GM12875 (cell line): ENCODE data around the gene METTL15.
"Not testable (repeated sequence)": the region's sequence is repeated elsewhere in the genome, so short reads cannot be mapped to it uniquely, and the experiment has no call there.

ENCODE experiments used
- H3K4me3 ChIP-seq: one replicate; pipeline ENCODE4 v1.5.1; 2011; ENCODE audit warnings: low read depth, low read length, control low read depth
- TF ChIP-seq, protein P1 (sequence below): IDR thresholded peaks from 2 replicates; pipeline ENCODE4 v1.5.1; 2011; ENCODE audit warnings: low read depth, mild to moderate bottlenecking, control low read depth, inconsistent platforms, low read length, moderate library complexity, borderline replicate concordance; ENCODE audit not compliant: insufficient read depth

The METTL15 gene

GRCh38 chr11:28110821-28111200, 2.6 kb downstream of the METTL15 start:
- H3K4me3 ChIP-seq = peak overlapping the region; percentile 72

GRCh38 chr11:28114116-28114515, 5.9 kb downstream of the METTL15 start:
- TF ChIP-seq, protein P1, sequence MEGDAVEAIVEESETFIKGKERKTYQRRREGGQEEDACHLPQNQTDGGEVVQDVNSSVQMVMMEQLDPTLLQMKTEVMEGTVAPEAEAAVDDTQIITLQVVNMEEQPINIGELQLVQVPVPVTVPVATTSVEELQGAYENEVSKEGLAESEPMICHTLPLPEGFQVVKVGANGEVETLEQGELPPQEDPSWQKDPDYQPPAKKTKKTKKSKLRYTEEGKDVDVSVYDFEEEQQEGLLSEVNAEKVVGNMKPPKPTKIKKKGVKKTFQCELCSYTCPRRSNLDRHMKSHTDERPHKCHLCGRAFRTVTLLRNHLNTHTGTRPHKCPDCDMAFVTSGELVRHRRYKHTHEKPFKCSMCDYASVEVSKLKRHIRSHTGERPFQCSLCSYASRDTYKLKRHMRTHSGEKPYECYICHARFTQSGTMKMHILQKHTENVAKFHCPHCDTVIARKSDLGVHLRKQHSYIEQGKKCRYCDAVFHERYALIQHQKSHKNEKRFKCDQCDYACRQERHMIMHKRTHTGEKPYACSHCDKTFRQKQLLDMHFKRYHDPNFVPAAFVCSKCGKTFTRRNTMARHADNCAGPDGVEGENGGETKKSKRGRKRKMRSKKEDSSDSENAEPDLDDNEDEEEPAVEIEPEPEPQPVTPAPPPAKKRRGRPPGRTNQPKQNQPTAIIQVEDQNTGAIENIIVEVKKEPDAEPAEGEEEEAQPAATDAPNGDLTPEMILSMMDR = no peak
- no peak overlapping the region for H3K4me3 ChIP-seq

More at GRCh38 chr11:28110821-28111200, 2.6 kb downstream of the METTL15 start:
- TF ChIP-seq, protein P1 = no peak

DNA sequence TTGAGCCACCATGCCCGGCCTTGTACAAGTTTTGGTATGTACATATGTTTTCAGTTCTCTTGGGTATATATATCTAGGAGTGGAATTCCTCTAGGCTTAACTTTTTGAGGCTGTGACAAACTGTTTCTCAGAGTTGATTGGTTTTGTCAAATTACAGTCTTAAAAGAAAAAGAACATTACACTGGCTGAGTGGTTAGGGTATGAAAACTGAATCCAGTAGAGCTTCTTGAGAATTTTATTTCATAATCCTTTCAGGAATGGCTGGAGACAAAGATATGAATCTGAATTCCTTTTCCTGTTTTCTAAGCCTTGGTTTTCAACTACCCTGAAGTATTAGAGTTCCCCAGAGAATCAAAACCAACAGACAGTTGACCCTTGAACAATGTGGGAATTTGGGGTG, 6.5 kb downstream of the METTL15 start:
- TF ChIP-seq, protein P1 = no peak

GRCh38 chr11:28117712-28118111, 9.5 kb downstream of the METTL15 start:
- TF ChIP-seq, protein P1 = no peak
- no peak overlapping the region for H3K4me3 ChIP-seq

More for the DNA sequence above, 6.5 kb downstream of the METTL15 start:
- no peak overlapping the region for H3K4me3 ChIP-seq

GRCh38 chr11:28123151-28123581, 15.0 kb downstream of the METTL15 start:
- no peak overlapping the region for H3K4me3 ChIP-seq
- TF ChIP-seq, protein P1 = no peak

GRCh38 chr11:28132548-28132947, 24.4 kb downstream of the METTL15 start:
- no peak overlapping the region for H3K4me3 ChIP-seq
- TF ChIP-seq, protein P1 = no peak

GRCh38 chr11:28133146-28133545, 25.0 kb downstream of the METTL15 start:
- TF ChIP-seq, protein P1 = no peak
- H3K4me3 ChIP-seq = no peak overlapping the region

GRCh38 chr11:28136157-28136556, 28.0 kb downstream of the METTL15 start:
- not testable (repeated sequence) for H3K4me3 ChIP-seq
